AG04450 (cell line): ENCODE results near the gene GPI. TPM values are rescaled to one million over a fixed set of nuclear protein-coding genes. Genes with fewer than 3 reads are reported as not detected.

ENCODE experiments used
- CTCF ChIA-PET: fragments of 300-600, 350-600 bp; formaldehyde crosslinking; extraction: SDS; loops from one replicate; lab custom pipeline; 2022; ENCODE audit warnings: antibody characterized with exemption, inconsistent platforms; lab: Charles Lee
- POLR2A ChIA-PET: fragments of 350-600 bp; formaldehyde crosslinking; extraction: SDS; loops from one replicate; lab custom pipeline; 2021; ENCODE audit warnings: antibody characterized with exemption, inconsistent platforms; lab: Yijun Ruan, JAX
- DNase-seq: peaks from one replicate; pipeline ENCODE4 v3.0.0-alpha.2; 2011; ENCODE audit warnings: low read depth, low spot score
- H3K27ac ChIP-seq: one replicate; pipeline ENCODE4 v1.5.1; 2012; ENCODE audit warnings: low read depth, low read length, control low read depth
- H3K27me3 ChIP-seq: one replicate; pipeline ENCODE4 v1.6.0; 2012; ENCODE audit warnings: low read length; ENCODE audit not compliant: control insufficient read depth, insufficient read depth
- H3K4me3 ChIP-seq: 2 replicates; pipeline ENCODE4 v1.5.1; 2011; ENCODE audit warnings: mild to moderate bottlenecking, low read depth, low read length, control low read depth
- H3K9me3 ChIP-seq: 2 replicates; pipeline ENCODE4 v1.5.1; 2012; ENCODE audit warnings: low read length; ENCODE audit not compliant: control insufficient read depth, insufficient read depth
- CTCF ChIP-seq: IDR thresholded peaks from 2 replicates; pipeline ENCODE4 v1.5.1; 2011; ENCODE audit warnings: low read depth, low read length, control low read depth, inconsistent platforms
- polyA plus RNA-seq: library from polyadenylated mRNA; depleted of rRNA; stranded (reverse); fragments of >200 nt; gene quantifications from 2 replicates; pipeline ENCODE4 v1.2.3, GENCODE V29; 2011

Gene GPI
- polyA plus RNA-seq, 1 experiment = 141 TPM

- CTCF ChIA-PET = interaction anchor here (0.6 to 3.8 kb wide), 4 partner anchors 9 to 126 kb away, joined by 3 to 54 read pairs (median 10); no protein-coding TSS in a partner anchor
- POLR2A ChIA-PET = no interaction called here
- Histone ChIP-seq H3K4me3 (no peak overlapping the region), H3K27ac (no peak overlapping the region), H3K27me3 (no peaks in the 10 kb centered on the region), H3K9me3 (peaks cover 9% of the 10 kb centered on the region; the same call in 1 of the 2 replicates)
- no peak for DNase-seq
- TF ChIP-seq CTCF = no peak
Observed at GRCh38 chr19:34347561-34348165, 17.3 kb upstream of the GPI start.

DNA sequence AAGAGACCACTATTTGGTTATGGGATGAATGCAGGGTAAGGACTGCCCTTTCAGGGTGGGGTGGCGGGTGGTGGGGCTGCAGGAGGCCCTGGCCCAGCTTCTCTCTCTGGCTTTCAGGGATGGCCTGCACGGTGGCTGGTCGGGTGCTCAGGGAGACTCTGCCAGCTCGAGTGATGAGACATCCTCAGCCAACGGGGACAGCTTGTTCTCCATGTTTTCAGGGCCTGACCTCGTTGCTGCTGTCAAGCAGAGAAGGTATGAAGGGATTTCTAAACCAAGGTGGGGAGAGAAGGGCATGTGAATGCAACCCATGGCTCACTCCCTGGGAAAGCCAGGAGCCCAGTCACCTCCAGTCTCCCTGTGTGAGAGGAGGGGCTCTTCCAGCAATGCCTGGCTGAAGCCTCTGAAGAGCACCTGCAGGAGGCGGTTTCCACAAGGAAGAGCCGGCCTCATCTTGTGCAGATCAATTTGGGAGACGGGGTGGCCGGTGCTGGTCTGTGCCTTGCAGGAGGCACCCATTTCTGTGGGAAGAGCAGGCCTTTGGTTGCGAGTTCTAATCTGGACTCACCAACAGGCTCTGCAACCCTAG lies 16.0 kb upstream of the GPI start:
- CTCF ChIA-PET = interaction anchor here (1.0 to 3.8 kb wide), 2 partner anchors 8 to 10 kb away, joined by 3 to 54 read pairs; no protein-coding TSS in a partner anchor
- POLR2A ChIA-PET = no interaction called here
- no peak for DNase-seq
- no peaks in the 10 kb centered on the region for H3K27me3 ChIP-seq
- TF ChIP-seq CTCF = no peak
- H3K9me3 ChIP-seq = peaks cover 9% of the 10 kb centered on the region; the same call in 1 of the 2 replicates
- H3K4me3 ChIP-seq = no peak overlapping the region
- no peak overlapping the region for H3K27ac ChIP-seq

GRCh38 chr19:34350161-34350561 lies 14.8 kb upstream of the GPI start:
- DNase-seq = no peak
- POLR2A ChIA-PET = no interaction called here
- CTCF ChIA-PET = no interaction called here
- H3K9me3 ChIP-seq = peaks cover 4% of the 10 kb centered on the region; the same call in 1 of the 2 replicates
- no peak for TF ChIP-seq CTCF
- no peaks in the 10 kb centered on the region for H3K27me3 ChIP-seq
- H3K4me3 ChIP-seq = no peak overlapping the region
- peak overlapping the region; percentile 31 for H3K27ac ChIP-seq

DNA sequence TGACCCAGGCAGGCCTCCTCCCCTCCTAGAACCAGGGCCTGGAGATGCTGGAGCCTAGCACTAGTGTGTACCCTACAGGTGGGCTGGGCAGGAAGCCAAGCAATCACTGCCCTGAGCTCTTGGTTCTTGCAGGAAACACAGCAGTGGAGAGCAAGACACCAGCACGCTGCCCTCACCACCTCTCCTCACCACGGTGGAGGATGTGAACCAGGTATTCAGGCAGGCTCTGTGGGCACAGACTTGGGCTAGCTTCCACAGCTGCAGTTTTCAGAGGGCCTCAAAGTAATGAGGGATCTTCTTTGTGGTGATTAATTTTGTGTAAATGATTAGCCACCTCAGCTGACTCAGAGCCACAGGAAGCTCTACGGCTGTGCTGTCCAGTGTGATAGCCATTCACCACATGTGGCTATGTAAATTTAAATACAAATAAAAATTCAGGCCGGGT lies 13.6 kb upstream of the GPI start:
- Histone ChIP-seq H3K27ac (no peak overlapping the region), H3K27me3 (no peaks in the 10 kb centered on the region), H3K4me3 (no peak overlapping the region), H3K9me3 (no peaks in the 10 kb centered on the region)
- POLR2A ChIA-PET = no interaction called here
- TF ChIP-seq CTCF = no peak
- CTCF ChIA-PET = interaction anchor here (0.6 kb wide), 2 partner anchors 14 to 105 kb away, joined by 3 to 6 read pairs; no protein-coding TSS in a partner anchor
- DNase-seq = no peak

DNA sequence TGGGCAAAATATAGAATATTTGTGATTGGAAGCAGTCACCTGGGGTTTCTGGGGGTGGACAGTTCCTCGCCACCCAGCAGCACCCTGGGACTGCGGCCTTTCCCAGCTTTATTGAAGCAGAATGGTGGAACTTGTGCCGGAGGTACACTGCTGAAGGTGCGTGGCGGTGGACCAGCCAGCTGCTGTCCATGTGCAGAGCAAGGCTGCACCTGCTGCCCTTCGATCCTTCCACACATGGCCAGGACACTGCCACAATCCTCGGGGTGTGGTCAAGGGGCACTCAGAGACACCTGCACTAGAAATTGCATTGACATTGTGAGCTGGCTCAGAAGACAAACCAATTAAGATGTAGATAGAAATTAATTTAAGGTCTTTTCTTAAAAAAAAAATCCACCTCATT lies 11.4 kb upstream of the GPI start:
- DNase-seq = no peak
- CTCF ChIA-PET = interaction anchor here (6.2 kb wide), 1 partner anchor 7 kb away, joined by 54 read pairs; no protein-coding TSS in a partner anchor
- no peak overlapping the region for H3K27ac ChIP-seq
- no peak overlapping the region for H3K4me3 ChIP-seq
- no peaks in the 10 kb centered on the region for H3K27me3 ChIP-seq
- POLR2A ChIA-PET = no interaction called here
- no peaks in the 10 kb centered on the region for H3K9me3 ChIP-seq
- no peak for TF ChIP-seq CTCF
